ENCODE data around the gene SNX7. TPM values are rescaled to one million over a fixed set of nuclear protein-coding genes. Genes with fewer than 3 reads are reported as not detected.

The SNX7 gene
- polyA plus RNA-seq, 1 donor from 2014 or later: 0.13 TPM

DNA sequence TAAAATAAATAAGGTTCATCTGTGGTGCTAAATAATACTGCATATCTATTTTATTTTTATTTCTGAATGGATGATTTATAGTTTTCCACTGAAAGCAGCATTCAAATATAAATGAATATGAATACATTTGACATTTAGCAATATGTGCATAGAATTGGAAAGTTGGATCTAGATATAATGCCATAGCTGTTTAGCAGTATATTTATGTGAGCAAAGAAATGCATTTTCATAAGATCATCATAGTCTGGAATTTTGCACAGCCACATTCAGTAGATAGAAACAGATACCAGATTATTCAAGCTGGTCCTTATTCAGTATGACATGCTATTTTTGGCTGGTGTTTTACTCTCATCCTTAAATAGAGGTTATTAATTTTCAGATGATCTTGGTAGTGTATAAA, 46.0 kb downstream of the SNX7 start:
- Mint-ChIP-seq H3K4me3 (no peak overlapping the region), H3K4me1 (no peaks in the 10 kb centered on the region), H3K27me3 (no peaks in the 10 kb centered on the region), H3K36me3 (no peaks in the 10 kb centered on the region), H3K9me3 (peaks cover 0 to 3% (median 0%) of the 10 kb centered on the region in 3 donors), H3K27ac (no peak overlapping the region)

DNA sequence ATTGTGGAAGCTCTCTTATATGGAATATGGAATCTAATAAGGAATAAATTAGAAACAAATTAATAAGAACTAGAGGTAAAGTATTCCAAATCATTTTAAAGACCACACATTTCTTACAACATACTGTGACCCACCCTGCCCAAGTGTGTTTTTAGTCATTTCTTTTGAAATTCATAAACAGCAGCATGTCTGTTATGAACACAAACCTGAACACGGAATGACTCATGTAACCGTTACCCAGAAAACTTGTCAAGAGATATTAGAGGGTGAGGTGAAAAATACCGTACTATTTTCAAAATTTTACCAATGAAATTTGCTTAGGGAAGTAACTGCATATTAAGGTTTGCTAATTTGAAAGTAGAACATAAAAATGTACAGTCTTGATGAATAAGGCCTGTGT, 48.4 kb downstream of the SNX7 start:
- H3K4me3 Mint-ChIP-seq: no peak overlapping the region
- no peaks in the 10 kb centered on the region for H3K4me1 Mint-ChIP-seq
- H3K27me3 Mint-ChIP-seq: no peaks in the 10 kb centered on the region
- no peaks in the 10 kb centered on the region for H3K36me3 Mint-ChIP-seq
- peaks cover 0 to 3% (median 3%) of the 10 kb centered on the region in 3 donors for H3K9me3 Mint-ChIP-seq
- no peak overlapping the region for H3K27ac Mint-ChIP-seq

DNA sequence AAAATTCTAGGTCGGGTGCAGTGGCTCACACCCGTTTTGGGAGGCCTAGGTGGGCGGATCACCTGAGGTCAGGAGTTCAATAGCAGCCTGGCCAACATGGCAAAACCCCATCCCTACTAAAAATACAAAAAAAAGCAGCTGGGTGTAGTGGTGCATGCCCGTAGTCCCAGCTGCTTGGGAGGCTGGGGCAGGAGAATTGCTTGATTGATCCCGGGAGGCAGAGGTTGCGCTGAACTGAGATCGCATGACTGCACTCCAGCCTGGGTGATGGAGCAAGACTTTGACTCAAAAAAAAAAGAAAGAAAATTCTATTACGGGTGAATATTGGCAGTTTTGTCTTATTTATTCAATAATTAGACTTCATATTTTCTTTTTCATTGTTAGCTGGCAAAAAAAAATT, 62.1 kb downstream of the SNX7 start:
- H3K27ac Mint-ChIP-seq: no peak overlapping the region
- H3K9me3 Mint-ChIP-seq: no peaks in the 10 kb centered on the region
- no peak overlapping the region for H3K4me3 Mint-ChIP-seq
- H3K27me3 Mint-ChIP-seq: no peaks in the 10 kb centered on the region
- H3K4me1 Mint-ChIP-seq: no peaks in the 10 kb centered on the region
- H3K36me3 Mint-ChIP-seq: no peaks in the 10 kb centered on the region

DNA sequence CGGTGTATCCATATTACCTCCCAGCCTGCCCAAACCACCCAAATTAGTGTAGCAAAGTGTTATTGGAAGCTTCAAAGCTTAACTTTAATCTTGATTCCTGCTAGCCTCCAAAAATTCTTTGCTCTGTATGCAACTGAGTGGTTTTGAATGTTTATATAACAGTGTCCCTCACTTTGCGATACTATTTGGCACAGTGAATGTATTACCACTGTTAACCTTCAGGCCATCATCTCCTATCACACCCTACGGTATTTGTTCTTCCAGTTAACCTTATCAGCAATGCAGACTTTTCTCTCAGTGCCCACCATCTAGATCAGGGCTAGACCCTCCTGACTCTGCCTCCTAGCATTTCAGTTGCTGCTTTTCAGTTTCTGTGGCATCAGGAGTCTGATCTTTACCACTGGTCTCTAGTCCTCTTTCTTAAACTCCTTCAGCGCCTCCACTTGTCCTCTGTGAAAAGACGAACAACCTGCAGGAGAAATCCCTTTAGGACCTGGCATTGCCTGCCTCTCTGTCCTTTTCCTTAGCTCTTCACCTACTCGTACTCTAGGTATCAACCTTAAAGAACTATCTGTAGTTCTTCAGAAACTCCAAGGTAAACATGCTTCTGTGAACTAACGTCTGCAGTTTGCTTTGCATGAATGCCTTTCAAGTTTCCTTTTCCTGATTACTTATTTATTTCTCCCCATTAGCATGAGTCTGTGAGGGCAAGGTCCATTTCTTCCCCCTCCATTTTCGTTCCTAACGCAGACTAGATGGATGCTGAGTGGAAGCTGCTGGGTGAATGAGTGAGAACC, 71.7 kb downstream of the SNX7 start:
- H3K36me3 Mint-ChIP-seq: no peaks in the 10 kb centered on the region
- H3K27ac Mint-ChIP-seq: no peak overlapping the region
- no peaks in the 10 kb centered on the region for H3K27me3 Mint-ChIP-seq
- no peak overlapping the region for H3K4me3 Mint-ChIP-seq
- H3K4me1 Mint-ChIP-seq: peaks cover 0 to 2% (median 0%) of the 10 kb centered on the region in 3 donors
- H3K9me3 Mint-ChIP-seq: no peaks in the 10 kb centered on the region

DNA sequence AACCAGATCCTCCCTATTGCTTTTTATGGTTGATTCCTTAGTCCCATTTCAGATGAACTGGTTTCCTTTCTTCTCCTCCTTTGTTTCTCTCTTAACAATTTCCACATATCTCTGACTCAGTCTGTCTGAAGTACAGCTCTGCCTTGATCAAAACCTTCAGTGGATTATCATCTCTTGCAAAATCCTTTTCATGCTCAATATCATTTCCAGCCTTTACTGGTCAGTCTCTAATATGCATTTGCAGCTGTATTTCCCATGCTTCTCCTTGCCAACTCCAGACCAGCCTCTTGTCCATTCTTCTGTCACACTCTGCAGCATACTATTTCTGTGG, 72.2 kb downstream of the SNX7 start:
- Mint-ChIP-seq H3K27ac (no peak overlapping the region), H3K9me3 (no peaks in the 10 kb centered on the region), H3K36me3 (no peaks in the 10 kb centered on the region), H3K4me1 (peaks cover 0 to 2% (median 0%) of the 10 kb centered on the region in 3 donors), H3K4me3 (no peak overlapping the region), H3K27me3 (no peaks in the 10 kb centered on the region)

DNA sequence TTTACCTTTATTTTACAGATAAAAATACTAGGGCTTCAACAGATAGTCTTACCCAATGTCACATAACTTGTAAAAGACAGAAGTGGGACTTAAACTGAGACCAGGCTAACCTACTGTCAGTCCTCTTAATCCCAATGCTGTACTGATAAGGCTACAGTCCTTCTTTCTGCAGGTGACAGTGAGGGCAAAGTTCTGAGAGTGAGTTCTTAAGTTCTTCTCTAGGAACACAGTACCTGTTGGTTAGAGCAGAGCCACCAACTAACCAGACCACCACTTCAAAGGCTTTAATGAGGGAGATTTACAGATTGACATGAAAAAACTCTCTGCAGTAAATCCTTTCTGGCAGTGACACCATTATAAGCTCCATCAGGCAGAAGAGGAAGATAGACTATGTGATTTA, 74.2 kb downstream of the SNX7 start:
- no peaks in the 10 kb centered on the region for H3K4me1 Mint-ChIP-seq
- no peak overlapping the region for H3K27ac Mint-ChIP-seq
- H3K36me3 Mint-ChIP-seq: no peaks in the 10 kb centered on the region
- H3K9me3 Mint-ChIP-seq: no peaks in the 10 kb centered on the region
- no peak overlapping the region for H3K4me3 Mint-ChIP-seq
- H3K27me3 Mint-ChIP-seq: no peaks in the 10 kb centered on the region

DNA sequence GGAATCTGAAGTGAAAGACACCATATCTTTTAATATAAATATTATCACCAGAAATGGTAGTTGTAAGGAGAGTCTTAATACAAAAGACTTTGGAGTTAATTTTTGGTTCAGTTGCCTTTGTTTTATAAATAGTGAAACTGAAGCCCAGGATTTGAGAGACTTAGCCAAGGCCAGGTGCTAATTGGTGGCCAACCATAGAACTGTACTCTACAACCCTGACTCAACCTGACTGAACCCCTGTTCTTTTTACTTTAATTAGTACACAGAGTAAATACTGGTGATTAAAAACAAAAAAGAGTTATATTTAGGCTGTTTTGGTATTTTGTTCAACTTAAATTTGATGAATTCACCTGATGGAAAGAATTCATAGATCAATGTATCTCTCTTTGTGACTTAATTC, 76.3 kb downstream of the SNX7 start:
- H3K27me3 Mint-ChIP-seq: no peaks in the 10 kb centered on the region
- H3K4me3 Mint-ChIP-seq: no peak overlapping the region
- no peaks in the 10 kb centered on the region for H3K4me1 Mint-ChIP-seq
- H3K9me3 Mint-ChIP-seq: no peaks in the 10 kb centered on the region
- no peaks in the 10 kb centered on the region for H3K36me3 Mint-ChIP-seq
- H3K27ac Mint-ChIP-seq: no peak overlapping the region

DNA sequence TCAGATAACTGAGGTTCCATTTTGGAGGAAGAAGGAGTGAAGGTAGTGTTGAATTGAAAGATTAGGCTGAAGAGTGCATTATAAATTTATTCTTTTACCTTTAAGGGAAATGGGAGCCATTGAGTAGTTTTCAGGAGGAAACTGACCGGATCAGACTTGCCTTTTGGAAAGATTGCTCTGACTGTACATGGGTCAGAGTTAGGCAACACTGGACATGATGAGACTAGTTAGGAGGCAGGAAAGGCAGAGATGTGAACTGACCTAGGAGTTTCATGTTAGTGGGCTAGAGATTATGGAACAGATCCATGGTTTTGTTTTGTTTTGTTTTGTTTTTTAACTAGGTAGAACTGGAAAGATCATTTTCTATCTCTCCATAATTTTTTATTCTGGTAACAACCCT, 78.2 kb downstream of the SNX7 start:
- no peak overlapping the region for H3K4me3 Mint-ChIP-seq
- no peaks in the 10 kb centered on the region for H3K9me3 Mint-ChIP-seq
- H3K36me3 Mint-ChIP-seq: no peaks in the 10 kb centered on the region
- no peaks in the 10 kb centered on the region for H3K4me1 Mint-ChIP-seq
- no peak overlapping the region for H3K27ac Mint-ChIP-seq
- H3K27me3 Mint-ChIP-seq: no peaks in the 10 kb centered on the region

DNA sequence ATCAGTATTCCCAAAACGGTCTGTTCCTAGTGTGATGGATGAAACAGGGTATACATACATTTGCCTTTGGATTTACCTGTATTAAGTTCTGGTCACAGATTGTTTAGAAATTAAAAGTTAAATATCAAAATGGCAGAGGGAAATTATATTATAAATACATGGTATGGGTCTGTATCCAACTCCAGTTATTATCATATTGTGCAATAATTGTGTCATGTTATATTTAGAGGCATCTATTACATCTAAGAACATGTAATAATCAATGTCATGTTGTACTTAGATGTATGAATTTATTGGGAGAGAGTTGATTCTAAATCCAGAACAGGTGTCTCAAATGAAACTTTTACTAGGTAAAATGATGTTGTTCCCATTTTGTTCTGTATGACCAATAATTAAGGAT, 79.6 kb downstream of the SNX7 start:
- H3K27me3 Mint-ChIP-seq: no peaks in the 10 kb centered on the region
- no peak overlapping the region for H3K4me3 Mint-ChIP-seq
- H3K36me3 Mint-ChIP-seq: no peaks in the 10 kb centered on the region
- no peak overlapping the region for H3K27ac Mint-ChIP-seq
- no peaks in the 10 kb centered on the region for H3K4me1 Mint-ChIP-seq
- no peaks in the 10 kb centered on the region for H3K9me3 Mint-ChIP-seq

DNA sequence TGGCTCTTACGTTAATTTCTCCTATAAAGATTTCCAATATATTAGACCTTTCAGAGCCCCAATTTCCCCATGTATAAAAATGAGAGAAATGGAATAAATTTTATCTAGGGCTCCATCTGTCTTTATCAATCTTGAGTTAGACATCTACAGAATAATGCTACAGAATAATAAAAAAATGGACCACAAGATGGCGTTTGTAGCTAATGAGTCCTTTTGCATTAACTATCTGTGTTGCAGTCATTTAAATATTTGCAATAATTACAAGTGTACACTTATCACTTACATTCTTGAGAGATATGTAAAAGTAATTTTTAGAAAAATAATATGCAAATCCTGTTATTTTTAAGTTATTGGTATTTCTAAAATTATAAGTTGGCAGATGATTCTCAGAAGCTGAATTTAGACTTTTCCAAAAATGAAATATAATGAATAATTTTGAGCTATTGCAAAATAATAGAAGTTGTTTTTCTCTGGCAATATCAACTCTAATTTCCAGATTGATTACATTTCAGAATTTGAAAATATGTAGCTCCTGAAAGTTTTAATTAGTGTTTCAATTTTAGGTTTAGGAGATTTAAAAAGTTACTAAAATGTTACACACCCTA, 87.7 kb downstream of the SNX7 start:
- Mint-ChIP-seq H3K36me3 (no peaks in the 10 kb centered on the region), H3K4me1 (no peaks in the 10 kb centered on the region)

DNA sequence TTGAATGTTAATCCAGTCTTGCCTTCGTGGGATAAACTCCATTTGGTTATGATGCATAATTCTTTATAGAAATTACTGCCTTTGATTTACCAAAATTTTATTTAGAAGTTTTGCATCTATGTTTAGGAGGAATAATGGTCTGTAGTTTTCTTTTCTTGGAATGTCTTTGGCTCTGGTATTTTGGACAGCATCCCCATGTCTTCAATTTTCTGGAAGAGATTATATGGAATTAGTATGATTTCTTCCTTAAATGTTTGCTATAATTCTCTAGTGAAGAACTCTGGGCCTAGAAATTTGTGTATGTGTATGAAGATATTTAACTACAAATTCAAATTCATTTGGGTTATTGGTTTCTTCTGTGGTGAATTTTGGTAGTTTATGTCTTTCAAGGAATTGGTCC, 92.7 kb downstream of the SNX7 start:
- H3K27me3 Mint-ChIP-seq: no peaks in the 10 kb centered on the region
- no peak overlapping the region for H3K27ac Mint-ChIP-seq
- no peaks in the 10 kb centered on the region for H3K4me1 Mint-ChIP-seq
- H3K36me3 Mint-ChIP-seq: no peaks in the 10 kb centered on the region
- H3K4me3 Mint-ChIP-seq: no peak overlapping the region
- H3K9me3 Mint-ChIP-seq: no peaks in the 10 kb centered on the region

More for the DNA sequence above, 87.7 kb downstream of the SNX7 start:
- H3K9me3 Mint-ChIP-seq: no peaks in the 10 kb centered on the region
- no peaks in the 10 kb centered on the region for H3K27me3 Mint-ChIP-seq
- no peak overlapping the region for H3K27ac Mint-ChIP-seq
- H3K4me3 Mint-ChIP-seq: no peak overlapping the region

DNA sequence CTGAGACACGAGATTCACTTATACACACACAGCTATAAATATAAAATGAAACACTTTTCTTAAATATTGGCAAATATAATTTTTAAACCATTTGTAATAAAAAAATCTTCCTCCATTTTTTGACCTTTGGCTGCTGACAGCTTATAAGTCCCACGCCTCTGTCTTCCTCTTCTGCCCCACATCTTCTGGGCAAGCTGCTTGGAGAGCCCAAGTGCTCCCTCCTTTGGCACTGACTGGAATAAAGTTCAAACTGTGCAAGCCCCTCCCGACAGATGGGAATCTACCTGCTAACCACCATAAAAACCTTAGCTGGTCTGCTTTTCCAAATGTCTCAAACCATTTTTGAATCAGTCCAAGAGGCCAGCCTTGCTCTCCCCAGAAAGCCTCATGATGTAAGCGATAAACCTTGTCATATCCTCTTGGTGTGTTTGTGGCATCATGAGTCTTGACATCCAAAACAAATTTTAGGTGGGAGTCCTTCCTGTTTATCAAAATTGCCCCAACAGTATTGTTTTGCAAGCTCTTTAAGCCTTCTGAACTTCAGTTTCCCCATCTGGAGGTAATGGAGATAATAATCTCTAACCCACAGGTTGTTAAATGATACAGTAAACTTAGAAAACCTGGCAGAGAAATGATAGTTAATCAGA, 99.8 kb downstream of the SNX7 start:
- Mint-ChIP-seq H3K4me1 (peaks cover 4 to 7% (median 5%) of the 10 kb centered on the region in 3 donors), H3K9me3 (no peaks in the 10 kb centered on the region), H3K4me3 (no peak overlapping the region), H3K27ac (no peak overlapping the region), H3K36me3 (no peaks in the 10 kb centered on the region), H3K27me3 (no peaks in the 10 kb centered on the region)

DNA sequence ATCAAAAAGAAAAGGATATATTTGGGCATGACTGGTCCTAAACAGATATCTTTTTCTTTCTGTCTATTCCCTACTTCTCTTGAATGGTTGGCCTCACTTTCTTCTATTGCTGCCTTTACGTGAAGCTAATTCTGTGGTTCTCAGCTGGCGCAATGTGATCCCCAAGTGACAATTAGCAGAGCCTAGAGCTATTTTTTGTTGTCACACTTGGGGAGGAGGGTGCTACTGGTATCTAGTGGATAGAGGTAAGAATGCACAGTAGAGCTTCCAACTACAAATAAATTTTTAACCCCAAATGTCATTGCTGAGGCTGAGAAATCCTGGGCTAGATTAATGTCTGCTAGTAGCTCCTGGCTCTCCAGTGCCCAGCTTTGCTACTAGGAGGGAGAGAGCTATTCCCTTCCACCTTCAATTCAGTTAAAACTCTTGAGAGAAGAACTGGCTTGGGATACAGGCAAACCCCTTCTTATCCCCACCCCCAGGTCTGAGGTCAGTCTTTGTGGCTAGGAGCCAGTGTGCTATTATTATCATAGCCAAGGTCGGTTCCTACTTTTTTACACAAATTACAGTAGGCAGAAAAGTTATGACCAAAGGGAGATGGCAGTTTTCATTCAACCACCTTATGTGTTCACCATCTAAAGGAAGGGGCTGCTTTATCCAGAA, 102.1 kb downstream of the SNX7 start:
- no peaks in the 10 kb centered on the region for H3K36me3 Mint-ChIP-seq
- no peak overlapping the region for H3K27ac Mint-ChIP-seq
- H3K9me3 Mint-ChIP-seq: no peaks in the 10 kb centered on the region
- no peak overlapping the region for H3K4me3 Mint-ChIP-seq
- H3K27me3 Mint-ChIP-seq: no peaks in the 10 kb centered on the region
- peaks cover 6 to 8% (median 8%) of the 10 kb centered on the region in 3 donors for H3K4me1 Mint-ChIP-seq

DNA sequence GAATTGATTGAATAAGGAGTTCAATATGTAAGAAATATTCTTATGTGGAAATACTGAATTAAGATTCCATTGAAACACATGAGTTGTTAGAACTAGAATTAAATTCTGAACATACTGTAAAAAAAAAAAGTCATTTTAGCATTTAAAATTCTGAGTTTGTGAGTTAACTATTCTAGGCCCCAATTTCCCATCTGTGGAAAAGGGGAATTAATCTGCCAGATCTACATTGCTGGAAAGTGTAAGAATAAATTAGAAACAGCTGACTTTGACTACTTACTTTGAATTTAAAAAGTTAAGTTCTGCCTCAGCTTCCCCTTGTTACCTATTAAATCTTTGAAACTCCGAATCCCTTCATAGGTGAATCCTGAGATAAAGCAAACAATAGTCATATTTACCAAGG, 103.0 kb downstream of the SNX7 start:
- H3K4me1 Mint-ChIP-seq: peaks cover 6 to 8% (median 8%) of the 10 kb centered on the region in 3 donors
- H3K4me3 Mint-ChIP-seq: no peak overlapping the region
- H3K9me3 Mint-ChIP-seq: no peaks in the 10 kb centered on the region
- no peak overlapping the region for H3K27ac Mint-ChIP-seq
- H3K36me3 Mint-ChIP-seq: no peaks in the 10 kb centered on the region
- no peaks in the 10 kb centered on the region for H3K27me3 Mint-ChIP-seq

DNA sequence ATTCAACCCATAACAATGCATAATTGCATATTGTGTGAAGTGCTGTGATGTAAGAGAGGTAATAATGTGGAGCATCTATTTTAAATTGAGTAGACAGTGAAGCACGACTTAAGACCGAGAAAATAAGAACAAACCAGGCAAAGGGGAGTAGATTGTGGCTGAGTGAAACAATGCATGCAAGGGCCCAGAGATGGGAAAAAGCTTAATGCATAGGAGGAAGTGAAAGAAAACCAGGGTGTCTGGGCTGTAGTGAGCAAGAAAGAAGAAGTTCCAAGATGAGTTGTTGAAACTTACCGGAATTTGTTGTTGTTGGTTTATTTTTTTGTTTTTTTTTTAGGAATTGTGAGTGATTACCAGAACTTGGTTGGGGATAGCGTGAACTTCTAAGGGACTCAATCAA, 104.7 kb downstream of the SNX7 start:
- Mint-ChIP-seq H3K36me3 (no peaks in the 10 kb centered on the region), H3K27me3 (no peaks in the 10 kb centered on the region), H3K4me3 (no peak overlapping the region), H3K4me1 (peaks cover 6 to 8% (median 8%) of the 10 kb centered on the region in 3 donors), H3K27ac (no peak overlapping the region), H3K9me3 (no peaks in the 10 kb centered on the region)
